PC-3 (cell line): ENCODE results near the gene DLX2. TPM values are rescaled to one million over a fixed set of nuclear protein-coding genes. Genes with fewer than 3 reads are reported as not detected.

Experiments
- ATAC-seq: fragments of 200-7000 bp; cut with Tn5 transposase; 2 replicates; pipeline ENCODE4 v1.9.1; 2020; ENCODE audit warnings: mild to moderate bottlenecking, moderate library complexity
- BruUV-seq: library from RNA; stranded (reverse); fragments of 400-500 nt; replicated peaks from 2 replicates; lab custom pipeline; 2021; lab: Mats Ljungman, UMichigan
- CTCF ChIA-PET: fragments of 300-600 bp; sonication (Branson Sonifier 250); formaldehyde crosslinking; loops from one replicate; lab custom pipeline; 2022; ENCODE audit warnings: antibody characterized with exemption; lab: Charles Lee
- POLR2A ChIA-PET: fragments of 300-600 bp; sonication (Branson Sonifier 250); formaldehyde crosslinking; loops from one replicate; lab custom pipeline; 2022; ENCODE audit warnings: antibody characterized with exemption; ENCODE audit not compliant: unreplicated experiment; lab: Charles Lee
- DNase-seq: peaks from one replicate; pipeline ENCODE4 v3.0.0-alpha.2; 2015
- H2AFZ ChIP-seq: fragments of 300-600 bp; sonication (generic); 2 replicates; pipeline ENCODE4 v1.6.0; 2016; ENCODE audit warnings: antibody characterized with exemption, low read length
- H3F3A ChIP-seq: fragments of 300-600 bp; sonication (generic); one replicate; pipeline ENCODE4 v1.6.0; 2017; ENCODE audit warnings: antibody characterized with exemption, low read length, control low read depth, mild to moderate bottlenecking; ENCODE audit not compliant: unreplicated experiment
- H3K27ac ChIP-seq: fragments of 300-600 bp; sonication (generic); 2 replicates; pipeline ENCODE4 v1.5.1; 2016; ENCODE audit warnings: mild to moderate bottlenecking, low read length
- H3K27me3 ChIP-seq: fragments of 300-600 bp; sonication (generic); 2 replicates; pipeline ENCODE4 v1.6.1; 2016; ENCODE audit warnings: low read length, mixed read lengths
- H3K36me3 ChIP-seq: fragments of 300-600 bp; sonication (generic); 2 replicates; pipeline ENCODE4 v1.6.1; 2016; ENCODE audit warnings: low read depth, mixed run types, low read length, mixed read lengths
- H3K4me1 ChIP-seq: fragments of 300-600 bp; sonication (generic); 2 replicates; pipeline ENCODE4 v1.5.1; 2016; ENCODE audit warnings: low read length; ENCODE audit not compliant: insufficient read depth
- H3K4me2 ChIP-seq: fragments of 300-600 bp; sonication (generic); 2 replicates; pipeline ENCODE4 v1.6.0; 2016; ENCODE audit warnings: low read length
- H3K4me3 ChIP-seq: fragments of 300-600 bp; sonication (generic); 2 replicates; pipeline ENCODE4 v1.5.1; 2016; ENCODE audit warnings: mild to moderate bottlenecking, low read length, mixed read lengths
- H3K79me2 ChIP-seq: fragments of 300-600 bp; sonication (generic); 2 replicates; pipeline ENCODE4 v1.6.1; 2017; ENCODE audit warnings: low read length, mixed read lengths
- H3K9ac ChIP-seq: fragments of 300-600 bp; sonication (generic); 2 replicates; pipeline ENCODE4 v1.6.0; 2016; ENCODE audit warnings: mild to moderate bottlenecking, low read length
- H3K9me2 ChIP-seq: fragments of 300-600 bp; sonication (generic); replicated peaks from 2 replicates; pipeline ENCODE4 v1.6.1; 2016; ENCODE audit warnings: mixed run types, low read length, mixed read lengths
- H3K9me3 ChIP-seq: fragments of 300-600 bp; sonication (generic); 2 replicates; pipeline ENCODE4 v1.6.1; 2016; ENCODE audit warnings: low read length, mixed read lengths
- H4K20me1 ChIP-seq: fragments of 300-600 bp; sonication (generic); 2 replicates; pipeline ENCODE4 v1.6.1; 2016; ENCODE audit warnings: low read length, mixed read lengths
- CTCF ChIP-seq: fragments of 300-600 bp; sonication (generic); conservative IDR thresholded peaks from 2 replicates; pipeline ENCODE4 v1.5.1; 2017; ENCODE audit warnings: antibody characterized with exemption, low read depth, mild to moderate bottlenecking, low read length
- EZH2 ChIP-seq: fragments of 300-600 bp; sonication (generic); IDR thresholded peaks from one replicate; pipeline ENCODE4 v1.6.1; 2017; ENCODE audit warnings: antibody characterized with exemption, mild to moderate bottlenecking, low read length; ENCODE audit not compliant: unreplicated experiment
- EZH2phosphoT487 ChIP-seq: fragments of 300-600 bp; sonication (generic); IDR thresholded peaks from 2 replicates; pipeline ENCODE4 v1.6.1; 2018; ENCODE audit warnings: mild to moderate bottlenecking, antibody characterized with exemption, low read length, borderline replicate concordance
- intact Hi-C: fragments of 100-400 bp; cut with micrococcal nuclease; formaldehyde crosslinking; loops from 2 replicates; pipeline ENCODE4 v1.9.0; 2023
- total RNA-seq: library from RNA; depleted of rRNA; stranded (reverse); fragments of >200 nt; gene quantifications from 2 replicates; pipeline ENCODE4 v1.2.3, GENCODE V29; 2014

The DLX2 gene
- total RNA-seq, 1 experiment from 2014 or later, result 1.4 TPM

GRCh38 chr2:172131713-172132555 is 29.2 kb upstream of the DLX2 start:
- Histone ChIP-seq H4K20me1 (no peaks in the 10 kb centered on the region), H3K79me2 (no peaks in the 10 kb centered on the region), H3K27ac (no peak overlapping the region), H3K9ac (no peak overlapping the region), H2AFZ (no peak overlapping the region), H3K4me3 (no peak overlapping the region), H3K27me3 (no peaks in the 10 kb centered on the region), H3F3A (no peaks in the 10 kb centered on the region), H3K4me2 (no peak overlapping the region), H3K9me3 (no peaks in the 10 kb centered on the region), H3K9me2 (no peaks in the 10 kb centered on the region), H3K4me1 (peaks cover 11% of the 10 kb centered on the region), H3K36me3 (no peaks in the 10 kb centered on the region)
- DNase-seq (no peak), ATAC-seq (no peak)
- intact Hi-C loops, result no loop called here
- TF ChIP-seq EZH2, result no peak
- no peak for TF ChIP-seq CTCF
- TF ChIP-seq EZH2phosphoT487, result no peak
- POLR2A ChIA-PET, result no interaction called here
- CTCF ChIA-PET, result no interaction called here
- BruUV-seq, result no TSS peak

GRCh38 chr2:172129404-172129803 is 26.7 kb upstream of the DLX2 start:
- H3K4me2 ChIP-seq, result no peak overlapping the region
- H3K9me2 ChIP-seq, result no peaks in the 10 kb centered on the region
- H3K27me3 ChIP-seq, result no peaks in the 10 kb centered on the region
- TF ChIP-seq EZH2, result no peak
- no peak for TF ChIP-seq EZH2phosphoT487
- peaks cover 11% of the 10 kb centered on the region for H3K4me1 ChIP-seq
- no peak overlapping the region for H3K9ac ChIP-seq
- ChIA-PET POLR2A (no interaction called here), CTCF (no interaction called here)
- DNase-seq, result no peak
- H2AFZ ChIP-seq, result no peak overlapping the region
- no peaks in the 10 kb centered on the region for H3K9me3 ChIP-seq
- no peak overlapping the region for H3K4me3 ChIP-seq
- intact Hi-C loops, result loop anchor here (2.0 kb wide), 1 partner anchor 335 kb away; no protein-coding TSS in a partner anchor
- H3K27ac ChIP-seq, result peak overlapping the region; percentile 50; the same call in 1 of the 2 replicates
- H4K20me1 ChIP-seq, result no peaks in the 10 kb centered on the region
- H3K79me2 ChIP-seq, result no peaks in the 10 kb centered on the region
- ATAC-seq, result no peak
- H3K36me3 ChIP-seq, result no peaks in the 10 kb centered on the region
- no peaks in the 10 kb centered on the region for H3F3A ChIP-seq
- no TSS peak for BruUV-seq

GRCh38 chr2:172128484-172128883 is 25.8 kb upstream of the DLX2 start:
- Histone ChIP-seq H3K27me3 (no peaks in the 10 kb centered on the region), H3K9ac (no peak overlapping the region), H3K9me2 (no peaks in the 10 kb centered on the region), H3K9me3 (no peaks in the 10 kb centered on the region), H3K27ac (peak overlapping the region; percentile 50), H3K4me3 (no peak overlapping the region), H3K79me2 (no peaks in the 10 kb centered on the region), H3K4me1 (peaks cover 11% of the 10 kb centered on the region), H3K4me2 (no peak overlapping the region), H2AFZ (no peak overlapping the region), H3K36me3 (no peaks in the 10 kb centered on the region), H3F3A (no peaks in the 10 kb centered on the region), H4K20me1 (no peaks in the 10 kb centered on the region)
- intact Hi-C loops, result loop anchor here (1.0 to 2.0 kb wide), 2 partner anchors 122 to 336 kb away; no protein-coding TSS in a partner anchor
- no TSS peak for BruUV-seq
- CTCF ChIA-PET, result interaction anchor here (0.6 kb wide), 2 partner anchors 188 to 1765 kb away, joined by 3 read pairs; no protein-coding TSS in a partner anchor
- ATAC-seq (peak; percentile 97), DNase-seq (peak; percentile 95)
- TF ChIP-seq EZH2 (no peak), EZH2phosphoT487 (no peak)
- POLR2A ChIA-PET, result interaction anchor here (0.6 kb wide), 3 partner anchors 10 to 213 kb away, joined by 3 to 8 read pairs (median 4); no protein-coding TSS in a partner anchor
